Measurements from ENCODE around the gene FMN2. TPM values are rescaled to one million over a fixed set of nuclear protein-coding genes. Genes with fewer than 3 reads are reported as not detected.

FMN2 gene
- total RNA-seq, 1 experiment from 2014 or later: not detected

- H3K4me3 ChIP-seq: no peak overlapping the region
- no peaks in the 10 kb centered on the region for H3K79me2 ChIP-seq (ENCODE audit: low read depth)
- no peak overlapping the region for H3K4me2 ChIP-seq
- ChIA-PET CTCF (no interaction called here), POLR2A (ENCODE audit: unreplicated experiment) (no interaction called here)
- no peak overlapping the region for H2AFZ ChIP-seq
- no peak overlapping the region for H3K27ac ChIP-seq
- H3K27me3 ChIP-seq (ENCODE audit: insufficient read depth, low read depth): no peaks in the 10 kb centered on the region
- no peaks in the 10 kb centered on the region for H3K4me1 ChIP-seq (replicated peaks; ENCODE audit: insufficient read depth)
- DNase-seq: no peak
- no peaks in the 10 kb centered on the region for H3F3A ChIP-seq (ENCODE audit: insufficient read depth, low read depth)
- H3K36me3 ChIP-seq (ENCODE audit: low read depth): no peaks in the 10 kb centered on the region
- TF ChIP-seq EZH2 (IDR thresholded peaks at IDR 0.05; ENCODE audit: low read depth) (no peak), CTCF (conservative IDR thresholded peaks at IDR 0.05) (no peak)
- intact Hi-C loops (cut with micrococcal nuclease; ENCODE audit: unreplicated experiment): no loop called here
- no peaks in the 10 kb centered on the region for H3K9me3 ChIP-seq (ENCODE audit: insufficient read depth, low read depth)
- H4K20me1 ChIP-seq (ENCODE audit: insufficient read depth): no peaks in the 10 kb centered on the region
- H3K9me2 ChIP-seq (ENCODE audit: insufficient read depth): no peaks in the 10 kb centered on the region
- BruUV-seq (replicated peaks): no TSS peak
Observed at GRCh38 chr1:240426051-240426450, 334.4 kb downstream of the FMN2 start.

GRCh38 chr1:240435996-240436566 lies 344.4 kb downstream of the FMN2 start:
- Histone ChIP-seq H3K27me3 (ENCODE audit: insufficient read depth, low read depth) (peaks cover 9% of the 10 kb centered on the region), H3F3A (ENCODE audit: insufficient read depth, low read depth) (no peaks in the 10 kb centered on the region)

GRCh38 chr1:240441669-240442068 lies 350.0 kb downstream of the FMN2 start:
- Histone ChIP-seq H3K27ac (no peak overlapping the region), H3K4me3 (no peak overlapping the region), H3K27me3 (ENCODE audit: insufficient read depth, low read depth) (peaks cover 9% of the 10 kb centered on the region), H4K20me1 (ENCODE audit: insufficient read depth) (no peaks in the 10 kb centered on the region), H3F3A (ENCODE audit: insufficient read depth, low read depth) (no peaks in the 10 kb centered on the region), H3K4me2 (no peak overlapping the region), H2AFZ (no peak overlapping the region), H3K36me3 (ENCODE audit: low read depth) (no peaks in the 10 kb centered on the region), H3K9me2 (ENCODE audit: insufficient read depth) (no peaks in the 10 kb centered on the region), H3K9me3 (ENCODE audit: insufficient read depth, low read depth) (no peaks in the 10 kb centered on the region), H3K4me1 (replicated peaks; ENCODE audit: insufficient read depth) (no peaks in the 10 kb centered on the region), H3K79me2 (ENCODE audit: low read depth) (no peaks in the 10 kb centered on the region)
- TF ChIP-seq CTCF (conservative IDR thresholded peaks at IDR 0.05): no peak
- no peak for TF ChIP-seq EZH2 (IDR thresholded peaks at IDR 0.05; ENCODE audit: low read depth)
- ChIA-PET POLR2A (ENCODE audit: unreplicated experiment) (no interaction called here), CTCF (no interaction called here)
- intact Hi-C loops (cut with micrococcal nuclease; ENCODE audit: unreplicated experiment): no loop called here
- DNase-seq: no peak
- no TSS peak for BruUV-seq (replicated peaks)

More at GRCh38 chr1:240435996-240436566, 344.4 kb downstream of the FMN2 start:
- POLR2A ChIA-PET (ENCODE audit: unreplicated experiment): no interaction called here
- Histone ChIP-seq H3K4me1 (replicated peaks; ENCODE audit: insufficient read depth) (no peaks in the 10 kb centered on the region), H3K4me3 (no peak overlapping the region), H2AFZ (no peak overlapping the region), H3K4me2 (no peak overlapping the region), H3K27ac (no peak overlapping the region), H3K9me3 (ENCODE audit: insufficient read depth, low read depth) (no peaks in the 10 kb centered on the region), H3K36me3 (ENCODE audit: low read depth) (no peaks in the 10 kb centered on the region), H3K79me2 (ENCODE audit: low read depth) (no peaks in the 10 kb centered on the region), H3K9me2 (ENCODE audit: insufficient read depth) (no peaks in the 10 kb centered on the region), H4K20me1 (ENCODE audit: insufficient read depth) (no peaks in the 10 kb centered on the region)
- CTCF ChIA-PET: no interaction called here
- no TSS peak for BruUV-seq (replicated peaks)
- intact Hi-C loops (cut with micrococcal nuclease; ENCODE audit: unreplicated experiment): no loop called here
- no peak for DNase-seq
- TF ChIP-seq CTCF (conservative IDR thresholded peaks at IDR 0.05) (no peak), EZH2 (IDR thresholded peaks at IDR 0.05; ENCODE audit: low read depth) (no peak)
